ENCODE data around the gene RAD51B.

DNA sequence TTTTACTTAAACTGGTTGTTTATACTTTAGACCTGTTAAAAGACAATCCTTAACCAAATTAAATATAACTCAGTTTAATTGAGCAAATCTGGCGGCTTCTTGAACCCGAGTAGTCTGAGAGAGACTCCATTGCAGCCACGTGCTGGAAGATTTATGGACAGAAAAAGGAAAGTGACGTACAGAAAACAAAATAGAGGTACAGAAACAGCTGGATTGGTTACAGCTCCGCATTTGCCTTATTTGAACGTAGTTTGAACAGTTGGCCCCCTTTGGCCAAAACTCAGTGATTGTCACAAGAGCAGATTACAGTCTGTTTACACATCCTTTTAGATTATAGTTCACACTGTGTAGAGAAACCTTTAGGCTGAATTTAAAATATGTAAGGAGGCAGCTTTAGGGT is 155.9 kb downstream of the RAD51B start:
- TF ChIP-seq, protein P1, sequence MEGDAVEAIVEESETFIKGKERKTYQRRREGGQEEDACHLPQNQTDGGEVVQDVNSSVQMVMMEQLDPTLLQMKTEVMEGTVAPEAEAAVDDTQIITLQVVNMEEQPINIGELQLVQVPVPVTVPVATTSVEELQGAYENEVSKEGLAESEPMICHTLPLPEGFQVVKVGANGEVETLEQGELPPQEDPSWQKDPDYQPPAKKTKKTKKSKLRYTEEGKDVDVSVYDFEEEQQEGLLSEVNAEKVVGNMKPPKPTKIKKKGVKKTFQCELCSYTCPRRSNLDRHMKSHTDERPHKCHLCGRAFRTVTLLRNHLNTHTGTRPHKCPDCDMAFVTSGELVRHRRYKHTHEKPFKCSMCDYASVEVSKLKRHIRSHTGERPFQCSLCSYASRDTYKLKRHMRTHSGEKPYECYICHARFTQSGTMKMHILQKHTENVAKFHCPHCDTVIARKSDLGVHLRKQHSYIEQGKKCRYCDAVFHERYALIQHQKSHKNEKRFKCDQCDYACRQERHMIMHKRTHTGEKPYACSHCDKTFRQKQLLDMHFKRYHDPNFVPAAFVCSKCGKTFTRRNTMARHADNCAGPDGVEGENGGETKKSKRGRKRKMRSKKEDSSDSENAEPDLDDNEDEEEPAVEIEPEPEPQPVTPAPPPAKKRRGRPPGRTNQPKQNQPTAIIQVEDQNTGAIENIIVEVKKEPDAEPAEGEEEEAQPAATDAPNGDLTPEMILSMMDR (IDR thresholded peaks at IDR 0.05) = no peak
- TF ChIP-seq POLR2AphosphoS5 (IDR thresholded peaks at IDR 0.05) (no peak), POLR2A (IDR thresholded peaks at IDR 0.05) (no peak), EP300 (IDR thresholded peaks at IDR 0.05) (no peak)
